ENCODE measurements around the gene KRT84.

The KRT84 gene, protein sequence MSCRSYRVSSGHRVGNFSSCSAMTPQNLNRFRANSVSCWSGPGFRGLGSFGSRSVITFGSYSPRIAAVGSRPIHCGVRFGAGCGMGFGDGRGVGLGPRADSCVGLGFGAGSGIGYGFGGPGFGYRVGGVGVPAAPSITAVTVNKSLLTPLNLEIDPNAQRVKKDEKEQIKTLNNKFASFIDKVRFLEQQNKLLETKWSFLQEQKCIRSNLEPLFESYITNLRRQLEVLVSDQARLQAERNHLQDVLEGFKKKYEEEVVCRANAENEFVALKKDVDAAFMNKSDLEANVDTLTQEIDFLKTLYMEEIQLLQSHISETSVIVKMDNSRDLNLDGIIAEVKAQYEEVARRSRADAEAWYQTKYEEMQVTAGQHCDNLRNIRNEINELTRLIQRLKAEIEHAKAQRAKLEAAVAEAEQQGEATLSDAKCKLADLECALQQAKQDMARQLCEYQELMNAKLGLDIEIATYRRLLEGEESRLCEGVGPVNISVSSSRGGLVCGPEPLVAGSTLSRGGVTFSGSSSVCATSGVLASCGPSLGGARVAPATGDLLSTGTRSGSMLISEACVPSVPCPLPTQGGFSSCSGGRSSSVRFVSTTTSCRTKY

GRCh38 chr12:52385226-52385702 is at the start of gene KRT84:
Gene KRT84, minus strand, starts transcription at chr12:52385652. Its CDS starts 67 bp downstream, at chr12:52385585.
- DNase-seq (ENCODE audit: low read depth in 3 of 3), result no peak

GRCh38 chr12:52434760-52435530 is 49.5 kb upstream of the KRT84 start:
- DNase-seq (ENCODE audit: low read depth in 3 of 3), result no peak

GRCh38 chr12:52434081-52434733 is 48.8 kb upstream of the KRT84 start, which contains the start of gene KRT75:
Gene KRT75, minus strand, starts transcription at chr12:52434371. Its CDS starts 67 bp downstream, at chr12:52434304.
- DNase-seq (ENCODE audit: low read depth in 3 of 3), result no peak

DNA sequence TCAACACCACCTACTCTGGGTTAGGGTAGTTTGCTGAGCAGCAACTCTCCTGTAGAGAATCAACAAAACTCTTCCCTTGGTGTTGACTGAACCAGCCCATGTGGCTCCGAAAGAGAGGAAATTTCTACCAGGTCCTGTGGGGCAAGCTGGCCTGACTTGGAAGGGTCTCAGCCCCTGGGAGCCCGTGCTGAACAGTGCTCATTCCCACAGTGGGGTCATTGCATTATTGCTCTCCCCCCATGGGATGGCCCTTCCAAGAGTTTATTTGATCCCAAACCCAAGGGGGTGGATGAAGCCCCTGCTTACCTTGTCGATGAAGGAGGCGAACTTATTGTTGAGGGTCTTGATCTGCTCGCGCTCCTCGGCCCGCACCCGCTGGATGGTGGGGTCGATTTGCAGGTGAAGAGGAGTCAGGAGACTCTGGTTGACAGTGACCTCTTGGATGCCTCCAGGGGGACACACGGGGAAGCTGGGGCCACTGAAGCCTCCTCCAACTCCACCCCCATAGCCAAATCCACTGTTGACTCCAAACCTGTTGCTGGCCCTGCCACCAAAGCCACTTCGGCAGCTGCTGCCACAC is 48.1 kb upstream of the KRT84 start:
- no peak for DNase-seq (ENCODE audit: low read depth in 3 of 3)

GRCh38 chr12:52432559-52433207 is 47.2 kb upstream of the KRT84 start:
- DNase-seq (ENCODE audit: low read depth in 3 of 3), result no peak

DNA sequence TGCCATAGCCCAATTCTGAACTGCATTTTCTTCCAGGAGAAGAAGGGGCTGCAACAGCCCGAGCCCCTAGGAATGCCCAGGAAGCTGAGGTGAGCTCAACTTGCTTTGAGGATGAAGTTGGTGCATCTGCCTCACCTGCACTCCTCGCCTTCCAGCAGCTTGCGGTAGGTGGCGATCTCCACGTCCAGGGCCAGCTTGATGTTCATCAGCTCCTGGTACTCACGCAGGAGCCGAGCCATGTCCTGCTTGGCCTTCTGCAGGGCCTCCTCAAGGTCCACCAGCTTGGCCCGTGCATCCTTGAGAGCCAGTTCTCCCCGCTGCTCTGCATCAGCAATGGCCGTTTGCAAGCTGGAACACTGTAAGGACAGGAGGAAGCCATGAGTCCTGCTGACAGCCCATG is 42.7 kb upstream of the KRT84 start:
- DNase-seq (ENCODE audit: low read depth in 3 of 3), result no peak

- no peak for DNase-seq (ENCODE audit: low read depth in 3 of 3)
Observed at GRCh38 chr12:52427083-52427482, 41.6 kb upstream of the KRT84 start.

GRCh38 chr12:52426034-52426433 is 40.6 kb upstream of the KRT84 start:
- DNase-seq (ENCODE audit: low read depth in 3 of 3), result no peak

DNA sequence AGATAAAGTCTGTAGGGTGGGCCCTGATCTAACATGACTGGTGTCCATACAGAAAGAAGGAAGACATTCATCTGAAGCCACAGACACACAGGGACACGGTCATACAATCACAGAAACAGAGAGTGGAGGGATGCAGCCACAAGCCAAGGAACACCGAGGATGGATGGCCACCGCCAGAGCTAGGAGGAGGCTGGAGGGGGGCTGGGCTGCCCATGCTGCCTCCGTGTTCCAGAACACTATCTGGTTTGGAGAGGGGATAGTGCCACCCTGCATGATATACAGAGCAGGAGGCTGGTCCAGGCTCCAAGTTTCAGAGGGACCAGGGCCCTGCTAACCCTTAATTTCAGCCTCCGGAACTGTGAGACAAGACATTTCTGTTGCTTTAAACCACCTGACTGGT is 40.0 kb upstream of the KRT84 start:
- no peak for DNase-seq (ENCODE audit: low read depth in 3 of 3)

- DNase-seq (ENCODE audit: low read depth in 3 of 3), result no peak
Observed at GRCh38 chr12:52423661-52424500, 38.4 kb upstream of the KRT84 start.

GRCh38 chr12:52423035-52423434 is 37.6 kb upstream of the KRT84 start:
- DNase-seq (ENCODE audit: low read depth in 3 of 3), result no peak

- DNase-seq (ENCODE audit: low read depth in 3 of 3), result no peak
Observed at GRCh38 chr12:52419656-52420055, 34.2 kb upstream of the KRT84 start.

DNA sequence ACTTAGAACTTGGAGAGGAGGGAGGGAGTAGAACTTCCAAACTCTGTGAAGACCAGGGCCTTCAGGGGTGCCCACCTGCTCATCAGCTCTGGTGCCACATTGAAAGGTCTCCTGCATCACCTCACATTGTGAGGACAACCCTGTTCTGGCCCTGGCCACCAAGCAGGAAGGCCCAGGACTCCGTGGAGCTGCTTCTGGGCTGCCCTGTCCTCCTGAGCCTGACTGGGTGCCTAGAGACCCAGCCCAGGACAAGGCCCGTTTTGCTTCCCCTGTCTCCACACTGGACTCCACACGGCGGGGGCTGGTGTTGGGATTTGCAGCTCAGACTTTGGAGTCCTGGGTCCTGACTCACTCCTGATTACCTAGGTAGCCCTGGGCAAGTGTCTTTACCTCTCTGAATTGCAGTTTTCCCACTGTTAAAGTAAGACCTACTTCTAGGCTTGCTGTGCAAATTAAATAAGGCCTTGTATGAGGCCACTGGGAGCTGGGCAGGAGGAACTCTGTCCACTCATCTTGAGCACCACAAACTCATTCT is 33.2 kb upstream of the KRT84 start:
- DNase-seq (ENCODE audit: low read depth in 3 of 3), result no peak

GRCh38 chr12:52417740-52418139 is 32.3 kb upstream of the KRT84 start:
- no peak for DNase-seq (ENCODE audit: low read depth in 3 of 3)

GRCh38 chr12:52416795-52417194 is 31.3 kb upstream of the KRT84 start:
- DNase-seq (ENCODE audit: low read depth in 3 of 3), result no peak

DNA sequence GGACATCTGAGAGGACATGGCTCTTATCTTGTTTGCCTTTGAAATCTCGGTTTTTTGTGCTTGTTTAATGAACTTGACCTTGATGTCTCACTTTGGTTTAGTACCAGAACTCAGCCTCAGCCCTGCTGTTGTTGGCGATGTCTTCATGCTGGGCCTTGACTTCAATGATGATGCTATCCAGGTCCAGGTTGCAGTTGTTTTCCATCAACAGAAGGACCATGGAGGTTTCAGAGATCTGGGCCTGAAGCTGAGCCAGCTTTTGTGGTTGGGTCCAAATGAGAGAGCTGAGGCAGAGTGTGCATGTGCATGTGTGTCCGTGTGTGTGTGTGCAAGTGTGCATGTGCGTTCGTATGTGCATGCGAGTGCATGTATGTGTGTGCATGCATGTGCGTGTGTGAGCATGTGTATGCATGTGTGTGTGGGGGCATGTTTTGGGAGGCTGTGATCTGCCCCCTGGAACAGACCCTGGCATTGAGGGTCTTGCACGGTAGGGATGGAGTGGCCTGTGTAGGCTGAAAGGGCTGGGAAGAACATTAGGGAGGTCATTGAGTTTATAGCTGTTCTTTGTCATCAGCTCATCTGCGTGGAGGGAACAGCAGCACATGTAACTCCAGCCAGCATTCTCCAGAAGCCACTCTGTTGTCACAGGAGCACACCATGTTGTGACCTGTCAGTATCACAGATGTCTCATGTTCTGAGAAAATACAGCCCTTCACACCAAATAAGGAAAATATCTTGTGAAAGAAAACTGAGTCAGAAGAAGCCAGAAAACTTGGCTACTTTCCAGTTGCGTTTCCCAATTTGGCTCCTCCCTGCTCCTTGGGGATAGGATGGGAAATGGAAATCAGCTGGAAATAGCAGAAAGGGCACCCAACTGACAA is 30.7 kb upstream of the KRT84 start:
- DNase-seq (ENCODE audit: low read depth in 3 of 3), result no peak

DNA sequence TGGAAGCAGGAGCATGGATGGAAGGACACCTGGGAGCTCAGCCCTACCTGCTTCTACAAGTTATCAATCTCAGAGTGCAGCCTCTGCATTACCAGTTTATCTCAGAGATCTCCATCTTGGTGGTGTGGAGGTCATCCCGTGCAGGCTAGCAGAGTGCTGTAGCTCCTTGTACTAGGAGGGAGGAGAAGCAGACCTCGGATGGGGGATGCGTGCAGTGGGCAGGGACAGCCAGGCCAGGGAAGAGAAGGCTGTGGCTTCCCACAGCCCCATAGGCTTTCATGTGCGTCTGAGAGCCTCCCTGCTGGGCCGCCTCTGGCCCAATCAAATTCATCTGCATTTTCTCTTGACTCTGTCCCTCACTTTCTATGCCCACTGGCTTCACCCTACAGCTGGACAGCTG is 29.5 kb upstream of the KRT84 start:
- DNase-seq (ENCODE audit: low read depth in 3 of 3), result no peak

DNA sequence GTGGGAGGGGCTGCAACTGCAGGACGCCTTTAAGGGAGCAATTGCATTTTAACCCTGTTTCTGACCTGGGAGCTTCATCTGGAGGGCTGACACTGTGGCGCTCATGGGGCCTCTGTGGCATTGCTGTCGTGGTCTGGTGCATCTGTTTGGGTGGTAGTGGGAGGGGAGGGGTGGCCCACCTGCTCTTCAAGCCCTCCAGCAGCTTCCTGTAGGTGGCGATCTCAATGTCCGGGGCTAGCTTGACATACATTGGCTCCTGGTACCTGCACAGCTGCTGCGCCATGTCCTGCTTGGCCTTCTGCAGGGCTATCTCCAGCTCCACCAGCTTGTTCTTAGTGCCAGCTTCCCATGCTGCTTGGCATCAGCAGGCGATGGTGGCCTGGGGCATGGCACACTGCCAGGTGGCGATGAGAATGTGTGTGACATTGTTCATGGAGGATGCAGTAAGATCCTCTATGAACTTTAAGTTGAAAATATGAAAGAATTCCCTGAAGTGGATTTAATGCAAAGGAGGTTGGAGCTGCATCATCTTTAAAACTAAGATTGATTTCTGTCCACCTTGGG is 28.4 kb upstream of the KRT84 start:
- no peak for DNase-seq (ENCODE audit: low read depth in 3 of 3)

All from stimulated activated CD4-positive, alpha-beta T cell treated with anti-CD3 and anti-CD28 coated beads, TNF-alpha, amount 100 ng/mL, for 24 hours (primary cell).